Measurements from ENCODE around the gene OR14A2. TPM values are rescaled to one million over a fixed set of nuclear protein-coding genes. Genes with fewer than 3 reads are reported as not detected.
A peak's percentile ranks its signal among the peaks of the same experiment; 100 is the strongest.

OR14A2 gene
- total and polyA plus RNA-seq, 2 of the 4 experiments (the other 2 are of a cell fraction) = not detected

DNA sequence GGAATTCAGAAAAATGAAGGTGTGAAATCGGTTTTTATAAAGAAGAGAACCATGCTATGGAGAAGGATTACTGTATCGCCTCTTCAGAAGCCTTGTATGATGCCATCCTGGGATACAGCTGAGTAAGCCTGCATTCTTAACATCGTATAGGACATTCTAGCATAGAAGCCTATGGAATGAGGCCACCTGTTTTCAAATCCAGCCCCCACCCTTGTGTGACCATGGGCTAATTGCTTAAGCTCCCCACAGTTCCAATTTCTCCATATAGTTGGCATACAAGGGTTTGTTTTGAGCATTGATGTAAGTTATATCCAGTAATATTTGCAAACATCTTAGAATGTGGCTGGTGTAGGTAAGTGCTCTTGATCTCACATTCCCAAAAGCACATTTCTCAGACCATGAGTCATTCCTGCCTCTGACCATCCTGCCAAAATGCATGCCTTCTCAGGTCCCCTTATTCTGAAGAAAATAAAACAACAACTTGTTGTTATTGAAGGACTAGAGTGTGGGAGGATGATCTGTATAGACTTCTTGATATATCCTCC, 1.5 kb downstream of the OR14A2 start:
- no peaks in the 10 kb centered on the region for H3K9me1 ChIP-seq (ENCODE audit: insufficient read depth, low read length)
- TF ChIP-seq, protein P1, sequence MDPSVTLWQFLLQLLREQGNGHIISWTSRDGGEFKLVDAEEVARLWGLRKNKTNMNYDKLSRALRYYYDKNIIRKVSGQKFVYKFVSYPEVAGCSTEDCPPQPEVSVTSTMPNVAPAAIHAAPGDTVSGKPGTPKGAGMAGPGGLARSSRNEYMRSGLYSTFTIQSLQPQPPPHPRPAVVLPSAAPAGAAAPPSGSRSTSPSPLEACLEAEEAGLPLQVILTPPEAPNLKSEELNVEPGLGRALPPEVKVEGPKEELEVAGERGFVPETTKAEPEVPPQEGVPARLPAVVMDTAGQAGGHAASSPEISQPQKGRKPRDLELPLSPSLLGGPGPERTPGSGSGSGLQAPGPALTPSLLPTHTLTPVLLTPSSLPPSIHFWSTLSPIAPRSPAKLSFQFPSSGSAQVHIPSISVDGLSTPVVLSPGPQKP (IDR thresholded peaks at IDR 0.05; ENCODE audit: borderline replicate concordance, low read depth, low read length) = no peak
- TF ChIP-seq RFX5 (IDR thresholded peaks at IDR 0.05; ENCODE audit: low read depth, low read length) (no peak), NFE2L2 (IDR thresholded peaks at IDR 0.05; ENCODE audit: low read depth, low read length) (no peak), MXI1 (IDR thresholded peaks at IDR 0.05; ENCODE audit: borderline replicate concordance, low read depth, low read length) (no peak), FOS (IDR thresholded peaks at IDR 0.05; ENCODE audit: low read depth, low read length) (no peak), RAD21 (IDR thresholded peaks at IDR 0.05; ENCODE audit: low read length) (no peak), MAZ (IDR thresholded peaks at IDR 0.05; ENCODE audit: borderline replicate concordance, low read depth, low read length) (no peak)
- TF ChIP-seq, protein P2, sequence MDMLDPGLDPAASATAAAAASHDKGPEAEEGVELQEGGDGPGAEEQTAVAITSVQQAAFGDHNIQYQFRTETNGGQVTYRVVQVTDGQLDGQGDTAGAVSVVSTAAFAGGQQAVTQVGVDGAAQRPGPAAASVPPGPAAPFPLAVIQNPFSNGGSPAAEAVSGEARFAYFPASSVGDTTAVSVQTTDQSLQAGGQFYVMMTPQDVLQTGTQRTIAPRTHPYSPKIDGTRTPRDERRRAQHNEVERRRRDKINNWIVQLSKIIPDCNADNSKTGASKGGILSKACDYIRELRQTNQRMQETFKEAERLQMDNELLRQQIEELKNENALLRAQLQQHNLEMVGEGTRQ (IDR thresholded peaks at IDR 0.05; ENCODE audit: low read depth, low read length) = no peak
- H3K4me3 ChIP-seq (ENCODE audit: insufficient read depth, low read depth, low read length) = no peak overlapping the region
- H4K20me1 ChIP-seq (ENCODE audit: insufficient read depth, low read length) = no peaks in the 10 kb centered on the region
- H3K27ac ChIP-seq (ENCODE audit: insufficient read depth, low read length) = no peak overlapping the region
- dilution Hi-C loops (cut with HindIII; ENCODE audit: low sequenced_read_pairs, unreplicated experiment) (no loop called here), intact Hi-C loops (cut with micrococcal nuclease) (no loop called here), in situ Hi-C loops (cut with MboI; ENCODE audit: low sequenced_read_pairs) (no loop called here)
- ATAC-seq (ENCODE audit: low read depth) (no peak), DNase-seq (peak; percentile 16)
- H2AFZ ChIP-seq (replicated peaks; ENCODE audit: low read length, poor library complexity) = no peak overlapping the region
- H3K4me2 ChIP-seq (ENCODE audit: low read depth, low read length) = no peak overlapping the region
- WGBS, 2 experiments (ENCODE audit: extremely low coverage in 2 of 2, insufficient read length in 1 of 2) = no CpG with 5 or more reads among the region's 3 CpGs
- H3K9ac ChIP-seq (ENCODE audit: low read depth, low read length) = no peak overlapping the region
- no TSS peak for BruUV-seq (replicated peaks)
- no peak overlapping the region for H4K91ac ChIP-seq (ENCODE audit: insufficient read depth, low read depth, low read length)
- no peaks in the 10 kb centered on the region for H3K36me3 ChIP-seq (ENCODE audit: control insufficient read depth, insufficient read depth, low read length)
- H4K5ac ChIP-seq (ENCODE audit: low read depth, low read length) = no peak overlapping the region
- no peak overlapping the region for H2BK120ac ChIP-seq (ENCODE audit: low read depth, low read length)
- POLR2A ChIA-PET (ENCODE audit: unreplicated experiment) = no interaction called here
- no peak overlapping the region for H3K14ac ChIP-seq (replicated peaks; ENCODE audit: low read depth, low read length)
- no peak overlapping the region for H2AK5ac ChIP-seq (ENCODE audit: low read depth, low read length)
- peak overlapping the region; percentile 8; the same call in 1 of the 2 replicates for H3K18ac ChIP-seq (ENCODE audit: low read depth, low read length)
- H3K56ac ChIP-seq (ENCODE audit: extremely low read depth, insufficient read depth, low read length) = no peak overlapping the region
- no peaks in the 10 kb centered on the region for H3K79me1 ChIP-seq (ENCODE audit: low read depth in 1 of 2, low read length in 2 of 2)
- no peak overlapping the region for H2AK9ac ChIP-seq (replicated peaks; ENCODE audit: low read depth, low read length, poor library complexity)
- H3K9me3 ChIP-seq (ENCODE audit: control insufficient read depth, insufficient read depth, low read length) = peaks cover 15% of the 10 kb centered on the region
- no peaks in the 10 kb centered on the region for H3K27me3 ChIP-seq (ENCODE audit: control insufficient read depth, insufficient read depth, low read length)
- no peak overlapping the region for H2BK15ac ChIP-seq (ENCODE audit: low read depth, low read length)
- H3K4me1 ChIP-seq (ENCODE audit: control insufficient read depth, insufficient read depth, low read length) = no peaks in the 10 kb centered on the region
- H4K8ac ChIP-seq (ENCODE audit: low read depth in 2 of 2, low read length in 2 of 2) = no peak overlapping the region; a peak in 1 of 4 replicates
- H2BK5ac ChIP-seq (ENCODE audit: low read depth, low read length, poor library complexity, severe bottlenecking) = peak overlapping the region; percentile 34
- CTCF ChIA-PET = no interaction called here
- no peak overlapping the region for H3K4ac ChIP-seq (ENCODE audit: low read depth, low read length)
- no peak overlapping the region for H3K23ac ChIP-seq (ENCODE audit: low read depth, low read length)
- no peak overlapping the region for H2BK20ac ChIP-seq (ENCODE audit: low read depth, low read length)

All from IMR-90 (cell line).